GM18520 (cell line): ENCODE results near the gene MAPRE2.
A peak's percentile ranks its signal among the peaks of the same experiment; 100 is the strongest.

Source experiments
- ATAC-seq: cut with Tn5 transposase; IDR thresholded peaks from one replicate; pipeline ENCODE4 v1.9.1; 2021; ENCODE audit not compliant: unreplicated experiment

Gene MAPRE2

DNA sequence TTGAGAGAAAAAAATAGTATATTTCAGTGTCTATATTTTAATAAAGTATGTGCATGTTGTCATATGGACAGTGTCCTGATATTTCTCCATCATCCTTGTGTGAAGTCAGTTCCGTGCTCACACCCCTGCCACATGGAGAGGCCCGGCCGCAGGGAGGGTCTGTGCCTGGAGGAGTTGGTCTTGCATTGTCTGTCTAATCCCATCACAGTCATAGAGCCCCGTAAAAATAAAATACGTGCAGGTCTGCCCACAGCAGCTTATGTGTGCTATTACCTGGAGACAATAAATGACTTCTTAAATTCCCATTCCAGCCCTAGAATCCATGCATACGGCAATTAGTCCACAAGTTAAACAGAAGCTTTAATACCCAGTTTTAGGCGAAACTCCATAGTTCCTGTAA is 20.1 kb downstream of the MAPRE2 start:
- no peak for ATAC-seq

DNA sequence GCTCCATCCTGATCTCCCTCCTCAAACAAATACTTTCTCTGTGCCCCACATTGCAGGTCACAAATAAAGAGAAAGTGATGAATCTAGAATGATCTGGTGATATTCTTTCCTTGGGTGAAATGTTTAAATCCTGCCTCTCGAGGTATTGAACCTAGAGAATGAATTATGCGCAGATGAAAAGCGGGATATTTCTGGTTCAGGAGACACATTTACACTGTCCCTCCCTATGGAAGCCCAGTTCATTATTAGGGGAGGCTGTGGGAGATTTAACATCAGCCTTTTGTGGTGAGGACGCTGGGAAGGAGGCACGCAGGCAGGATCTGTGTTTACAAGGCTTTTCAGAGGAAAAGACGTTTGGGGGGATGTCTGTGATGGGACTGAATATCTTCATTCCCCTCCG is 20.6 kb downstream of the MAPRE2 start:
- ATAC-seq = no peak

DNA sequence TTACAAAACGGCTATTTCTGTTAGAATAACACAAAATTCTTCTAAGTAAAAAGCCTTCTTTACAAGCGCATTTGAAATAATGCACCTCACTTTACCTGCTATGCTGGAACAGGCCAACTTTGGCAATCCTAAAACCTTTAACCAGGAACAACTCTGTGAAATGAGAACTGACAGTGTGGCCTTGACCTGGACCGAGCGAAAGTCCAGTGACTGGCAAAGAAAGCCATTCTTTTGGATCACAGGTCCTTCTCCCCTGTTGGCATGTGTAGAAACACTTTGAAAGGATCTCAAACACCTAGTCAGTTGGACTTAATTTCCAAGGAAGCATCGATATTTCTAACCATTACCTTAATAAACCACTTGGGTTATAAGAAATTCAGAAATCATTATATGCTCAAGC is 21.2 kb downstream of the MAPRE2 start:
- ATAC-seq = no peak

DNA sequence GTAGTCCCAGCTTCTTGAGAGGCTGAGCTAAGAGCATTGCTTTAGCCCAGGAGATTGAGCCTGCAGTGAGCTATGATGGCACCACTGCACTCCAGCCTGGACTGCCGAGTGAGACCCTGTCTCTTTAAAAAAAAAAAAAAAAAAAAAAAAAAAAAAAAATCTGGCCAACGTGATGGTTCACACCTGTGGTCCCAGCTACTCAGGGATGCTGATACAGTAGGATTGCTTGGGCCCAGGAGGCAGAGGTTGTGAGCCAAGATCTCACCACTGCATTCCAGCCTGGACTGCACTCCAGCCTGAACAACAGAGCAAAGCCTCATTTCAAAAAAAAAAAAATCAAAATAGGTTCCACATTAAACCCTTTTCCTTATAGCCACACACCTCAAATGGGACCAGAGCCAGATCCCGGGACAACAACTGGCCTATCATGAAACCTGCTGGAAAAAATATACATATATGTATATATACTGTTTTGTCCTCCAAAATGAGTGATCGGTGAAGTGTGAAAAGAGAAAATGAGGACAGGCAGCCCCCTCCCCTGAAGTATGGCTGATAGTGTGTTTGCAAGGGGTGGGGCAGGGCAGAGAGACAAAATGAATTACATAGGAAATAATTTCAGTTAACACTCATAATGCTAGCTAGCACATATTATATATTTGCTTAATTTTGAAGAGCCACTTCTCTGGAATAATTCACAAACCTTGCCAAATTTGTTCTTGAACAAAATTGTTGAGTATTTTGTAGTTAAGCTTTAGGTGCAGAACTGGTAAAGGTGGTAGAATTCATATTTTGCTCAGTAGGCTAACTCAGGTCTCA is 22.9 kb downstream of the MAPRE2 start:
- no peak for ATAC-seq

DNA sequence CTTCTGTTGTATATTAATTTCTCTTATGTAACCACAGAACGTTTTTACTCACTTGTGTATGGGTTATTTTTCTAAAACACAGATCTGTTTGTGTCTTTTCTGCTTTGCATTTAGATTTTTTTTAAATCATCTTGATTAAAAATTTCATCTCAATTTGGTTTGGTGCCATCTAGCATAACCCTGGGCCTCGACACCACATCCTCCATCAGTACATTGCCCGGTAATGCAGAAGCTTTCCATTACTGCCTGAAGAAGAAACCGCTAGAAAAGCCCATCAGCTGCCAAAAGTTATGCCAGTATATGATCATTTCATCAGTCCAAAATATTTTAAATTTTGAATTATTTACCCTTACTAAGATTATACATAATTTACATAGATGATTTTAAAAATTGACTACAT is 26.2 kb downstream of the MAPRE2 start:
- no peak for ATAC-seq

DNA sequence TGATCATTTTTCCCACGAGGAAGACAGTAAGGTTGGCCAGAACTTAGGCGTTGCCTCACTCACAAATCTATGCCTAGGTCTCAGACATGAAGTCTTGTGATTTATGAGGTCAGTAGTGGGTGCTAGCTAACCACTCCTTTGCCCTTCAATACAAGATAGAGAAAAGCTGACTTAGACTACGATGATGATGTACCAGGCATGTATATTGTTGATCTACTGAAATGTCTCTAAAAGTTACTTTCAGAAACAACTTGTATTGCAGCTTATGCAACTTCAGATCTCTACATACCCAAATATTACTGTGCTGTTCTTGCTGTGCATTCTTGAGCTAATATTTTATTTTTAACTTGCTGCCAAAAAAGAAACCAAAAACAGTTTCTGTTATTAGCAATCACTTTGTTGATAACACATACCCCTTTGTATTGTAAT is 30.6 kb downstream of the MAPRE2 start:
- ATAC-seq = peak; percentile 55

DNA sequence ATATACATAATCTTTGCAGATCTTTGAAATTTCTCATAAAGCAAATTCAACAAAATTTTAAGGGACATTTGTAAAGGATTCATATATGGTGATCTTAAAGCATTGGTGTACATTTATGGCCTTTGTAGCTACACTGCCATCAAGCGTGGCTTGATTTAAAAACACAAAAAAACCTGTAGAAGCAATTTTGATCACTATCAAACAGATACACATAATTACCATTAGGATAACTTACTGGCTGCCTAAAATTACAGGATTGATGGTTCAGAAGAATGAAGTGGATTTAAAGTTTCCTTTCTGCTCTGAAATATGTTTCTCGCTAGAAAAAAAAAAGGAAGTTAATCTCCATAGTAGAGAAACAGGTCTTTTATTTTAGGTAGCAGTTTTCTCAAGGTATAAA is 31.4 kb downstream of the MAPRE2 start:
- ATAC-seq = no peak

DNA sequence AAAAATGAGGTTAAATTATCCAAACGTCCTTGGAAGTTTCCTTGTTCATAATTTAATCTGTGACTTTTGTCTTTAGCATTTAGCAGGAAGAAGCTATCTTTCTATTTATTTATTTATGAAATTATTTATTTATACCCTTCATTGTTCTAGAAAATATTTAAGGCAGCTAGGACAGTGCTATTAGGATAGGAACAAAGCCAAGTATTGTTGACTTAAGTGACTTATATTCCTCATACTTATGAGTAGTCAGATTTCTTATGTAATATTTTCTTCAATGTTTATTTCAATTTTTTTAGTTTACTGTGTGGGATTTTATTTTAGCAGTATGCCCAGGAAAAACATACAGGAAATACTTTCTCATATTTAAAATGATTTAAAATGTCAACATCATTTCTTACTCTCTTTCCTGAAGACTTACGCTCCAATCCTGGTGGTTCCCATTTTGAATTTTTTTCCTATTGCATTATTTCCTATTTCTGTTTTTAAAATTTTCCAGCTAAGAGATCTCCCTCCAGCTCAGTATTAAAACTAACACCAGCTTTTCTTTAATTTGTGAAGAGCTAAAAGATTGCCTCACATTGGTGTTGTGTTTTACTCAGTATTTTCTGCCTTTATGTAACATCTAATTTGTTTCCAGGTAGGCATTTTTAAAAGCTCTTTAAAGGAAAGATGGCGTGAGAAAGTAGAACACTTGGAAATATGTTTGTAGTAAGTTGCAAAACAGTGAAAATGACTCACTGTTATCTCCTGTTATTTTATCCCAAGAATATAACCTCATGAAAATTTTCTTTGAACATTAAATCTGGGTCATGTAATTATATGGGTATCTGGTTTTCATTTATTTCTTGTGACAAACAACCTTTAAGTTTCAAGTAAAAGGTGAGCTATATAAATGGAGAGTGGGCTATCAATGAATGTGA is 32.2 kb downstream of the MAPRE2 start:
- no peak for ATAC-seq

DNA sequence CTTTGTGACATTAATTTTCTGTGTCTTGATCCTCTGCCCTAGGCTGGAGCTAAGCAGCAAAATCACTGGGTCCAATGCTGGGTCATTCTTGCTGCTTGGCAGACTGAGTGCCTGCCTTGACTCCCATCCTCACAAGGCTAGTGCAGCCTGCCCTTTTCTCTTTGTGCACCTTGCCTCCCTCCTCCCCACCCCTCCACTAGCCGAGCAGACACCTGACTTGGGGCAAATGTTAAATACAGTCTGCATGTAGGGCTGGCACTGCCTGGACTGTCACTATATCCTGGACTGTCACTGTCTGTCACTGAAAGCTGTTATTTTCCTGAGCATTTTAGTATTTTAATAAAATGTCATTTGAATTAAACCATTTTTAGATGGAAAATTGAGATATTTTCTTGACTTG is 33.4 kb downstream of the MAPRE2 start:
- ATAC-seq = no peak

DNA sequence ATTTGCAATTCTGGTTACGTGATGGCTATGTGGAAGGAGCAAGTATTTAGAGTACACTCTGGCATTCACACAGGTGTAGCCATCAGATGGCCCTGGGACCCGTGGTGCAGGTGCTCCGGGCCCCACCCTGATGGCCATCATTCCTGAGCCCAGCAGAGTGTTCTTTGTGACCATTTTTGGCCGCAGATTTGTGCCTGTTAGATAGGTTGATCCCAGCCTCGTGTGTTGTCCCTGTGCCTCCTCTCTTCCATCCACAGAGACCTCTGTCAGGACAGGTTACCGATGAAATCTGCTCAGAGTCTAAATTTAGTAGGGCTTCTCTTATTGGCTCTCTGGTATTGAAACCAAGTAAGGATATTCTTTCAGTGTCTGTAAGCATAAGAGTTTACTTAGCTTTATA is 33.9 kb downstream of the MAPRE2 start:
- no peak for ATAC-seq

DNA sequence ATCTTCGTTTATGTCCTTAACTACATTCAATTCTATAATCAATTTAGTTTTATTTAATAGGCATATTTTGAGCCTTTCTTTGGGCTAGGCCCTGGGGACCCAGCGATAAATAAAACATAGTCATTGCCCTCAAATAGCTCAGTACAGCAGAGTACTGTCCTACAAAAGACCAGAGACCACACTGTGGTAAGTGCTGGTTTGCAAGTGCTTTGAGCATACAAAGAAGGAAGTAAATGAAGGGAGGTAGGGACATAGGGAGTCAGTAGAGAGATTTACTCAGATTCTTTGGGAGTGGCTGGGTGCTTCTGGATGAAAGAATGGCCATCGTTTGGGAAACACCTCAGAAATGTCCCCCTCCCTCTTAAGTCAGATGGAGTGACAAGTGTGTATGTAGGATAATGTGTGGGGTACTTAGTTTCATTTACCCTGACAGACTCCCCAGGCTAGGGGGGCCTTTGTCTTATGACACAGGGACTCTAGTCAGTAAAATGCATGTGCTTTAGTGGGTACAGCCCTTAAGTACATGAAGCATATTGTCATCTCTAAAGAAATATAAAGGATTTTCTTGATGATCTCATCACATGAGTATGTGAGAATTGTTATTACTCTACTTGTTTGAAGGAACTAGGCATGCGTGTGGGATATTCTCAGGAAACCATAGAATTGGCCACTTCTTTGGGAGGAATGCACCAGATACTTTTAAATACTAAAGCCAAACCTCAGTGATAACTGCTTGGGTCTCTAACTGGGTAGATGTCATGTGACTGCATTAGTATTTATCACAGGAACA is 35.1 kb downstream of the MAPRE2 start:
- no peak for ATAC-seq

DNA sequence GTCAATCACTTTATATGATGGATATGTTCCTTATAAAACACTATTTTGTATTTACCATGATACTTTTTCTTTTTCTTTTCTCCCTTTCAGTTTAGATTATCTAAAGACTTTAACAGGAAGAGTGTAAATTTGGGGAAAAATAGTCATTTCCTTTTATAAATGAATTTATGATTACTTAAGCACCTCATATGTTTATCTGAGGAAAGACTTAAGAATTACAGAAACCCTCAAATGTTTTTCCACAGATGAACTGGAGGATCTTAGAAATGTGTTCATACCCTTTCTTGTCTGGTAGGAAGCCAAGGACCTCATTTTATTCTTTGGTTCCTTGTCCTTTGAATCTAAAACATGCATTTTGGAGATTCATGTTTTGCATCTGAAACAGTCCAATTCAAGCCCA is 36.7 kb downstream of the MAPRE2 start:
- ATAC-seq = no peak

DNA sequence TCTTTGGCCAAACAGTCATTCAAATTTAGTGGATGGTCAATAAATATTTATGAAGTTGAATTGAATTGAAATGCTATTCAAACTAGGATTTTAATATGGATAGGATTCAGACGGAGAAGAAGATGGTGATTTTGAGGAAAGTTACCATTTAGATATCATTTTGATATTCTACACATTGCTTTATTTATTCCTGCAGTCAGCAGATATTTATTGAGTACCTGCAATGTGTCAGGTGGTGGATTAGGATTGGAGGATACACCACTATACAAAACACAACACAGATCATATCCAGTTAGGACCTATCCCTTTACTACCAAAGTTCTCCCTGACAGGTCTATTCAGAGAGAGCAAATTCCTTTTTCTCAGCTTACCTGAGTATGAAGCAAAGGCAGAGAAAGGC is 38.8 kb downstream of the MAPRE2 start:
- no peak for ATAC-seq

DNA sequence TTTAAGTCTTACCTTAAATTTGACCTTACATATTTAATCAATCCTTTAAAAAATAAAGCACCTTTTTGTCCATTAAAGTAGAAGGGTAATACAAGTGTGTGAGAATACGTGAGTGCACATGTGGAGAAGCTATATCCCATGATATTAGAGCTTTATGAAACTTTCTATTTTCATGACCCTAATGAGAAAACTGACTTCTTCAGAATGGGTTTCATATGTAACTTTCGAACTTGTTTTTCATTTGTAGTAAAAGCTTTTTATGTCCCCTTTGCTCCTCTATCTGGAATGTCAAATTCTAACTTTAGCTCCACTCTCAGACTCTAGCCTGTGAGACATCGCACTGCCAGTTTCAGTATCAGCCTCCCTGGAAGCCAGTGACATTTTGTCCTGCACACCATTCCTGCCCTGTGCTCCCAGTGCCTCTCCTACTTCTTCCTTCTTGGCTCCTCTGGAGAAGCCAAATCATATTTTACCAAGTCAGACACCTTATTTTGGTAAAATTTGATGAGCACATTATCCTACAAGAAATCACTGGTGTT is 42.0 kb downstream of the MAPRE2 start:
- no peak for ATAC-seq

DNA sequence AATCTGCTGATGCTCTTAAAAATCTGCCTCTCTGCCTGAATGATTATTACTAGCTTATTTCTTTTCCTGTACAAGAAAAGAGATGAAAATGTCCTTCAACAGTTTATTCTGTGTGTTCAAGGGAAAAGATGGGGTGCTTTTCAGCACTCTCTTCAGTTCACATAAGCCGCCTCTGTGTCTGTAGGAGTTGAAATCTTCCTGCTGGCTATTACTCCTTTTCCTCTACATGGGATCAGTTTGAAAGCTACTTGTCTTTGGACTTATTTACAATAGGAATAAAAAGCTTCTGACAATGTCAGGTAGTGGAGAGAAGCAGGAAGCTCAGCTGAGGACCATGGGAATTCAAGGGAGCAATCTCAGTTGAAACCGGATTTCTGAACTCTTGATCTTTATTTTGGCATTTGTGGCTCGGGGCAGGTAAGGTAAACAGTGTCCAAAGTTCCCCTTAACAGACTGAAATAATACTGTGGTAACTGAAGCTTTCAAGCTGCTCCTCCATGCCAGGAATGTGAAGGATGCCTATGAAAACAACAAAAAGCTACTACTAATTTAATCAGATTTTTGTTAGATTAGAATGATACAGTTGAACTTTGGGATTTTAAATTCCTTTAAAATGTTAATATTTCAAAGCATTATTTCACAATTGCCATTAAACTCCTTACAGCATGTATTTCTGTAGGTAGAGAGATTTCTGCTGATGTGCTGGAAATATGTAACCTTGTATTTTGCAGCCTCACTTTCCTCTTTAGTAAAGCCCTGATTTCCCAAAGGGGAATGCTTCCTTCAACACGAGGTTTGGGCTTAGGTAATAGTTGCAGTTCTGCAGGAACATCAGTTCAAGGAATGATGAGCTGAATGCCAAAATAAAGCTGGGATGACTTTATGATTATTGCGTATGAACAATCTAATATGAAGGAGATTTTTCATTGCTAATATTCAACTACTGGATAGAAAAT is 43.6 kb downstream of the MAPRE2 start:
- no peak for ATAC-seq

DNA sequence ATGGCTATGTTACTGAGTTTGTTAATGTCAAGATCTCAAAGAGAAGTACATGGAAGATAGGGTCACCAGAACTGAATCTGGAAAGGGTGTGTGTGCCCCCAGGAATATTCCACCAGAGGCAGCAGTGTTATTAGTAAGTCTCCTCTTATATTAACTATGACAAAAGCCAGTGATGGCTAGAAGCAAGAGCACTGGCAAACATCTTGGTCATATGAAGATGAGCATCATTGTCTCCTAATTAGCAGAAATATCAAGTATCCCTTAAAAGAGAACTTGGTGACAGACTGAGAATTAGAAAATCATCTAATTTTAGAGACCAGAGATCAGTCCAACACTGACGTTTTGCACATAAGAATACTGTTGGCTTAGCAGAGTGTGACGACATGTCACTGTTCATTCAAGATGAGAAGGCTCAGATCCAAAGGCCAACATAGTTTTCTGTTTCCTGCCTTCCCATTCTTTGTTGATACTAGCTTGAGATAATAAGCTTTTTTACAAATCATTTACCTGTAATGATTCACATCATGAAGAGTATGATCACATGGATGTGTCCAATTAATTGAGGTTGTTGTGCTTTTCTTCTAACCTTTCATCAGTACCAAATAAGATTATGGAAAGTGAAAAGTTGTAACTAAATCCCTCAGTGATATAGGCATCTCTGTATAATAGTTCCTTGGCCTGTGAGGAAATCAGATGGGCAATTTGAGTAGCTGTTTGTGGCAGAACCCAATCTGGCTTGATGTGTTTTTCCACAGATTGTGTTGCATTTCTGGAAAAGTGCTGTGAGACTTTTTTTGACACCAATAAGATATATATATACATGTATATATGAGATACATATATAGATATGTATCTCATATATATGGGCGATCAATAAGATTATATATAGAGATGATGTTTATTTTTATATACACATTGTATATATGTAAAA is 44.5 kb downstream of the MAPRE2 start:
- ATAC-seq = no peak

DNA sequence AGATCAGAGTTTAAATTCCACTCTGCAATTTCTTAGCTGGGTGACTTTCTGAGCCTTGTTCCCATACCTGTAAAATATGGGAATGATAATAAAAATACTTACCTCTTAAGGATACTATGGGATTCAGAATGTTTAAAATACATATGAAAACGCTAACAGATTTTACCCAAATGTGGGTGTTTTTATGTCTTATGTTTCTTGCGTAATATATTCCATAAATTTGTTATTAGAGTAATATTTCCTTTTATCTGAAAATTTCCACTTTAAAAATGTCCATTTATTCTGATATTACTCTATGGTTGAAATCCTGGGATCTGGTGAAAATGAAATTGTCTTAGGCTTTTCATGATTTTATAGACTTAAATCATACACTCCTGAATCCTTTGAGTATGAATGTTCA is 45.5 kb downstream of the MAPRE2 start:
- ATAC-seq = no peak

DNA sequence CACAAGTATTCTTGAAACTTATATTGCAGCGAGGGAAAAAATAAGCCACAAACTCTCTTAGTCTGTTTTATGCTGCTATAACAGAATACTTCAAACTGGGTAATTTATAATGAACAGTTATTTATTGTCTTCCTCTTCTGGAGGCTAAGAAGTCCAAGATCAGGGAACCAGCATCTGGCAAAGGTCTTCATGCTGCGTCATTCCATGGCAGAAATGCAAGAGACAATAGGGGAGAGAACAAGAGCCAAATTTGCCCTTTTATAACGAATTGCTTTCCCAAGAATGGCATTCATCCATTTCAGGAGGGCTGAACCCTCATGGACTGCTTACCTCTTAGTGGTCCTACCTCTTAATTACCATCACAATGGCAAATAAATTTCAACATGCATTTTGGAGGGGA is 46.5 kb downstream of the MAPRE2 start:
- no peak for ATAC-seq

DNA sequence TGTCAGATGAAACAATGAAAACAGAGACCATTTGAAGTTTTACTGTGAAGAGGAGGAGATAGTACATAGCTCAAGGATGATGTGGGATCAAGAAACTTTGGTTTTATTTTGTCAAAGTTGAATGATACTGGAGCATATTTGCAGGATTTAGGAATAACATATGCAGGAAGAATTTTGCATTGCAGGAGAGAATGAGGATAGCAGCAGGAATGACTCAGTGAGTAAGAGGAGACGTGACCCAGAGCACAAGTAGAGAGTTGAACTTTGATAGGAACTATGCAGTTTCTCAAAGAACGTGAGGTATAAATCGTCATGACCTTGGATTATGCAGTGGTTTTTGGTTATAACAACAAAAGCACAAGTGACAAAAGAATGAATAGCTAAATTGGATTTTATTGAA is 47.7 kb downstream of the MAPRE2 start:
- no peak for ATAC-seq
